ENCODE measurements around the gene IPO4.
"Not testable (repeated sequence)": the region's sequence is repeated elsewhere in the genome, so short reads cannot be mapped to it uniquely, and the experiment has no call there.

Gene IPO4, protein sequence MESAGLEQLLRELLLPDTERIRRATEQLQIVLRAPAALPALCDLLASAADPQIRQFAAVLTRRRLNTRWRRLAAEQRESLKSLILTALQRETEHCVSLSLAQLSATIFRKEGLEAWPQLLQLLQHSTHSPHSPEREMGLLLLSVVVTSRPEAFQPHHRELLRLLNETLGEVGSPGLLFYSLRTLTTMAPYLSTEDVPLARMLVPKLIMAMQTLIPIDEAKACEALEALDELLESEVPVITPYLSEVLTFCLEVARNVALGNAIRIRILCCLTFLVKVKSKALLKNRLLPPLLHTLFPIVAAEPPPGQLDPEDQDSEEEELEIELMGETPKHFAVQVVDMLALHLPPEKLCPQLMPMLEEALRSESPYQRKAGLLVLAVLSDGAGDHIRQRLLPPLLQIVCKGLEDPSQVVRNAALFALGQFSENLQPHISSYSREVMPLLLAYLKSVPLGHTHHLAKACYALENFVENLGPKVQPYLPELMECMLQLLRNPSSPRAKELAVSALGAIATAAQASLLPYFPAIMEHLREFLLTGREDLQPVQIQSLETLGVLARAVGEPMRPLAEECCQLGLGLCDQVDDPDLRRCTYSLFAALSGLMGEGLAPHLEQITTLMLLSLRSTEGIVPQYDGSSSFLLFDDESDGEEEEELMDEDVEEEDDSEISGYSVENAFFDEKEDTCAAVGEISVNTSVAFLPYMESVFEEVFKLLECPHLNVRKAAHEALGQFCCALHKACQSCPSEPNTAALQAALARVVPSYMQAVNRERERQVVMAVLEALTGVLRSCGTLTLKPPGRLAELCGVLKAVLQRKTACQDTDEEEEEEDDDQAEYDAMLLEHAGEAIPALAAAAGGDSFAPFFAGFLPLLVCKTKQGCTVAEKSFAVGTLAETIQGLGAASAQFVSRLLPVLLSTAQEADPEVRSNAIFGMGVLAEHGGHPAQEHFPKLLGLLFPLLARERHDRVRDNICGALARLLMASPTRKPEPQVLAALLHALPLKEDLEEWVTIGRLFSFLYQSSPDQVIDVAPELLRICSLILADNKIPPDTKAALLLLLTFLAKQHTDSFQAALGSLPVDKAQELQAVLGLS

DNA sequence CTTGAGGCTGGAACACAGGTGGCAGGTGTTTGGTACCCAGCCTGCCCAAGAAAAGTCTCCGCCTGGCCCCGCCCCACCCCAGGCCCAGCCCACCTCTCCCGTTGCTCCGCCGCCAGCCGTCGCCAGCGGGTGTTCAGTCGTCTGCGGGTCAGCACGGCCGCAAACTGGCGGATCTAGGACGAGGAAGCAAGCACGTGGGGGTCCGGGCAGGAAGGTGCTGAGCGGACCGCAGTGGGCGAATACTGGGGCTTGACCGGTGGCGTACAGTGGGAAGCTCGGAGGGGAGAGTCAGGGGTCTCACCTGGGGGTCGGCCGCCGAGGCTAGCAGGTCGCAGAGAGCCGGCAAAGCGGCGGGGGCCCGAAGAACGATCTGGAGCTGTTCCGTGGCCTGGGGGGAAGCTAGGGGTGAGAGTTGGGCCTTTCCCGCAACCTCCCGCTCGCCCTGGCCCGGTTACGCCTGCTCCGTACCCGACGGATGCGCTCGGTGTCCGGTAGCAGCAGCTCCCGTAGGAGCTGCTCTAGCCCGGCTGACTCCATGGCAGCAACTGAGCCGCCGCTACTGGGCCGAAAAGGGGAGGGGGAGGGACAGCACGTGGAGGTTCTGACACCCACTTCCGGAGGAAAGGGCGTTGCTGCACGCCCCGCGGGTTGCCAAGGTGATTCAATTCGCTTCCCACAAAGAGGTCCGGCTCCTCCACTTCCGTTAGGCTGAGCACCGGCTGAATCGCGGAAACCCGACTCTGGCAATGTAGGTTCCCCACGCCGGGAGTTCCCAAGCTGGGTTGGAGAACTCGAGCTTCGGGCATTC is at the start of gene IPO4:
Gene IPO4 (minus strand): TSS at position 566 of the 808 bp plus-strand sequence. CDS start 29 bp downstream, at position 537.
- in situ Hi-C loops (cut with HindIII; ENCODE audit: low sequenced_read_pairs), result no loop called here

DNA sequence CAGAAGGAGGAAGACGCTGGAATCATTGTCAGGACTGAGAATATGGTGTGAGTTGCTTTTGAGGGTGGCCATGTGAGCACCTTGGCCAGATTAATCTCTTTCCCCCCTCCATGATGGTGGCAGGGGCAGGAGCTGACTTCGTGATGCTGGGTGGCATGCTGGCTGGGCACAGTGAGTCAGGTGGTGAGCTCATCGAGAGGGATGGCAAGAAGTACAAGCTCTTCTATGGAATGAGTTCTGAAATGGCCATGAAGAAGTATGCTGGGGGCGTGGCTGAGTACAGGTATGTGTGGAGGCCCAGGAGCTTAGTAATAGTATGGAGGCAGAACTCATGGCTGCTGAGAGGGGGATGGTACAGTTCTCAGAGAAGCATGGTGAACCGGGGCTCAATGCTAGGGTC is 49.5 kb upstream of the IPO4 start:
- in situ Hi-C loops (cut with HindIII; ENCODE audit: low sequenced_read_pairs), result no loop called here

DNA sequence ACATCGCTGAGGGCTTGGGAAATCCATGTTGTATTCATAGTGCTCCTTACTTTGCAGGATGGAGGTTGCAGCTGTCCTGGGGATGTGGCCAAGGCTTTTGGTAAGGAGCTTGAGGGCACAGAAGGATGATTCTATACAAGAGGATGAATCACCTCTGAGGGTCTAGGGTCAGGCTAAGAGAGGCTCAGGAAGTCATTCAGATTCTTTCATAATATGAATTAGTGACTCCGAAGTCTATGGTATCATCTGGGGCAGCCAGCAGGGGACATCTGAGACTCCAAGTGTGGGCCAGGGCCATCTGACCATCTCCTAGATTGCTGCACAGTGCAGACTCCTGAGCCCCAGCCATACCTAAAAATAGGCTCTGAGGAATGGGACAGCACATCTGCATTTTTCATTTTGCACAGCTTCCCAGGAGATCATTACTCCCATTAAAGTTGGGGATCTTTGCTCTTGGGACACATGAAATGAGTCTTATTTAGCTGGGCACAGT is 48.9 kb upstream of the IPO4 start:
- in situ Hi-C loops (cut with HindIII; ENCODE audit: low sequenced_read_pairs), result no loop called here

DNA sequence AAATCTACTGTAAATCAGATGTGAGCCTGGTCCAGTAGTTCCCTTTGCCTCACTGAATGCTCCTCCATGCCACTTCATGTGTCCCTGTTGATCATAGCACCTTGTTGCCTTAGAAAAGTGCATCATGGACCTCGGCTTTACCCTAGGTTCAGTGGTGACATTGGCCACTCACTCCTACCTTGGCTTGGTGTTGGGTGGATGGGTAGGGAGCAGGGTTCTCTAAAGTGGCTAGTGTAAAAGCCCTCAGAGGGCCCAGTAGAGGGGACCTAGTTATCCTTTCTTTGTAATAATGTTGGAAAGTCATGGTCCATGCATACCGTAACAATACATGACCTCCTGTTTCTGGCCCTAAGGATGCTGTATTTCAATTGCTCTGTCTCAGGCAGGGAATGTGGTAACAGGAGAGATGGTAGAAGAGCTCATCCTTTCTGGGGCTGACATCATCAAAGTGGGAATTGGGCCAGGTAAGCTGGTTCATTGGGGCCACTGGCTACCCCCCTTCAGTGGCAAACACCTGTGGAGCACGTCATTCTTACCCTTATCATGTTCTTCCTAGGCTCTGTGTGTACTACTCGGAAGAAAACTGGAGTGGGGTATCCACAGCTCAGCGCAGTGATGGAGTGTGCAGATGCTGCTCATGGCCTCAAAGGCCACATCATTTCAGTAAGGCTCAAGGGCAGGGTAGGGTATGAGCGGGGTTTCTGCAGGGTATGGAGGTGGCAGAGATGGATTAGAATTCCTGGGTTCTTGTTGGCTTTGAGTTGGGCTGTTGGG is 48.3 kb upstream of the IPO4 start:
- in situ Hi-C loops (cut with HindIII; ENCODE audit: low sequenced_read_pairs), result no loop called here

DNA sequence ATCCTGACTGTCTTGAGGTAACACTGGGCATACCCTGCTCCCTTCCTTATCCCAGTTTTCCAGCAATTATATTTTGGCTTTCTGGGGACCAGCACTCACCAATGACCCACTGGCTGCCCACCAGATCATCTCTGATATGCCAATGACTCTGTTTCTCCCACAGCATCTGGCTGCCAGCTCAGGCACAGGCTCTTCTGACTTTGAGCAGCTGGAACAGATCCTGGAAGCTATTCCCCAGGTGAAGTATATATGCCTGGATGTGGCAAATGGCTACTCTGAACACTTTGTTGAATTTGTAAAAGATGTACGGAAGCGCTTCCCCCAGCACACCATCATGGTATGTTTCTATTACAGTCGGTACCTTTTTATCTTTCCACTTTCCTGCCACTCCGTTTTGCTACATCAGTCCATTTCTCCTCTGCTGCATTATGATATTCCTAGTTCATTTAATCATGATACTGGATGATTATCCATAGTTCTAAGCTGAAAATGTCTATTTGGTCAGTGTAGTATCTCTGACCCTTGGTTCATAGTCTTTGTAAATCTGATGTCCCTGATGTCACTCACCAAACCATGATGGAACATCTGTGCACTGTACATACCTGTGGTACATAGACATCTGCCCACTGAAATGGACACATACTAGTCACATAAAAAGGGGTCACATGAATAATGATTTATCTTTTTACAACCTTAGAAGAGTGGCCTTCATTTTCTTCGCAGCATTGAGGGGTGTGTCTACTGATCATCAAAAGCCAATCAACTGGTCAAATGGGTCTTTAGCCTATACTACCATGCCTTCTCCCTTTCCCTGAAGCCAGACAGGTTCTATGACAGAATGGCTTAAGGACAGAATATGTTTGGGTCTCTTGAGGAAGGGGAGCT is 47.4 kb upstream of the IPO4 start:
- in situ Hi-C loops (cut with HindIII; ENCODE audit: low sequenced_read_pairs), result no loop called here

DNA sequence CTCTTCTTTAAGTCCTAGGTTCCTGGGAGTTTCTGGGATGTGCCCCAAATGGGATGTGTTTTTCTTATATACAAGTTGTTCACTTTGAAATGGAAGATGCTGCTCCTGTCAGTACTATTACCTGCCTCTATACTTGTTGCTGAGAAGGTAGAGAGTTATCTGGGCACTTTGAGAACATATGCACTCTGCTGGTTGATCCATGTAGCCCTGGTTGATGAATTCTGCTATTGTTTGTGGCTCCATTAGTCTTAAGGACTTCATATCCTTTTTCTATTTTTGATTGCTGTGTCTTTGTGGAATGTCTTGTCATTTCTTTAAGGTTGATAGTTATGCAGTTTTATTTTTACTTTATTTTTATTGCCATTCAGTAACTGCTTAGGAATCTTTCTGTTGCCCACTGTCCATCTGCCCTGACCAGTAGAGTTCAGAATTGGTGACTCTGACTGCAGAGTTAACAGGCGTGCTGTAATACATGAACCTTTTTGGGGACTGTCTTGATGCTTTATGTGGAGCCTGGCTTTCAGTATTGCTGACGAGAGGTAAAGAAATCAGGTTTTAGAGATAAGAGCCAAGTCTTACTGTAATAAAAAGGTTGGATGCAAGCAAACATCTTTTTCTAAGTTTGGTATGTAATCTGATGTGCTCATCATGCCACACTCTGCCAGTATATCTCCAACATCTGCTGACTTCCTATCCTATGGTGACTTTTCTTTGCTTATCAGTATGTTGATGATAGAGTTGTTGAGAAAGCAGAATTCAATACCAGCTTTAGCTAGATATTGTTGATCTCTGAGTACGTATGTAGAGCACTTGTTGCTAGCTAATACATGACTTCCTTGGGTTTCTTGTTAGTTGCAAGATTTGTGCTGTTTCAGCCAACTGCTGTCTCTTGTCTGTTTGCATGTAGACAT is 45.7 kb upstream of the IPO4 start:
- in situ Hi-C loops (cut with HindIII; ENCODE audit: low sequenced_read_pairs), result no loop called here

DNA sequence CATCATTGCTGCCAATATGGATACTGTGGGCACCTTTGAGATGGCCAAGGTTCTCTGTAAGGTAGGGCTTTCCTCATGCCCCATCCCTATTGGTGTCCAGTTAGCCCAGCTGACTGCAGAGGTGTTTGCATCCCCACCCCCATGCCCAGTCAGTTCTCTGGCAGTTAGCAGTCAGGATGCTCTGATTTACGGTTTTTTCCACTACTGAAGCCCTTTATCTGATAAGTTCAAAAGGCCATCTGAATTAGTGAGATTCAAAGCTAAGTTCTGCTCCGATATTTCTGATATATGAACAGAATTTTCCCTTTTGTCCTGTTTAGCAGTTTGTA is 44.9 kb upstream of the IPO4 start:
- in situ Hi-C loops (cut with HindIII; ENCODE audit: low sequenced_read_pairs), result no loop called here

DNA sequence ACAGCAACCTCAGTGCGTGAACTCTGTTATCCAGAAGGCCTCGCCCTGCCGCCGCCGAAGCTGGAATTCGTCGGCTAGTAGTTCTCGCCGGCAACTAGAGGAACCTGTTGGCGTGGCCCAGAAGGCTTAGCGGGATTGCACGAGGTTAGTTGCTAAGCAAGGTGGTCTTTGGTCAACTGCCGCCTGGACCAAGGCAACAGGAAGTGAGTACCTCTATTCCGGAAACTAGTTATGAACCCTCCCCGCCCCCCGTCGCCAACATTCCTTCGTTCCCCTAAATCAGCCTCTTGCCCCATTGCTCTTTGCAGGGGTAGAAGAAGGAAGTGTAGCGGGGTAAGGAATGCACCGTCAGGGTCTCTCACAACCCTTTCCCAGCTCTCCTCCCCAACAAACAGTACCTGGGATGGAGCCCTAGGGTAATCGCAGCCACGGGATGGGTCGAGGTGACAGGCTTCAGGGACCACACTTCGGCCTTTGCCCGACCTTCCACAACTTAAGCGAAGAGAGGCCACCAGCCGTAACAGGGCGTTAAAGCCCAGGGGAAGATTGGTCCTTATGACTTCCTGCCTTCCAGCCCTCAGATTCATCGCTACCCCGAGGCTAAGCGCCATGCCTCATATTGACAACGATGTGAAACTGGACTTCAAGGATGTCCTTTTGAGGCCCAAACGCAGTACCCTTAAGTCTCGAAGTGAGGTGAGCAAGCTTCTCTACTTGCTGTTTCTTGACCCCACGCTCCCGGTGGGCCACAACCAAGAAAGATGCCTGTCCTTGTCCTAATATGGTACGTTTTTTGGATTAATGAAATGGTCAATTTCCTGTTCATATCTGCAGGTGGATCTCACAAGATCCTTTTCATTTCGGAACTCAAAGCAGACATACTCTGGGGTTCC is 44.3 kb upstream of the IPO4 start, which contains the start of gene GMPR2:
Gene GMPR2 (plus strand): TSS at position 285 of the 893 bp plus-strand sequence. CDS start 325 bp downstream, at position 610.
- in situ Hi-C loops (cut with HindIII; ENCODE audit: low sequenced_read_pairs), result no loop called here

DNA sequence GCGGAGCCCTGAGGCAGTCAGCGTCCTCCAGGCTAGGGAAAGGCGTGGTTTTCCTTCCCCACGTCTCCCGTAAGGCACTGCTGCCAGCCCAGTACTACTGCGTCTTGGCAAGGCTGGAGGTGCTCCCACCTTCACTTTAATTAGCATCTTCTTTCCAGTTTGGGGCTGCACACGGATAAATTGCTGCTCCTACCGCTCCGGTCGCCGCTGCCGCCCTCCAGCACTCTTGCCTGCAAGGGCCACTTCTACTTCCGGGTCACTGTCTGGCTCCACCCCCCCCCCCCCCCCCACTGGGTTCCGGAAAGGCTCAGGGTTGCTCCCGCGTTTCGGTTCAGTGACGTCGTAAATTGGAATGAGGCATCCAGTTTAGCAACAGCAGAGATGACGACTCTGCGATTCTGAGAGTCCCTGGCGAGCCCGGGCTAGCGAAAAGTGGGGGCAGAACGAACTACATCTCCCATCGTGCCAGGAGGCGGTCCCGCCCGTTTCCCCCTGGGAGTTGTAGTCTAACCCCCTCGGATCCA is 43.6 kb upstream of the IPO4 start, which contains the start of gene NEDD8:
Gene NEDD8 (minus strand): TSS at position 247 of the 524 bp plus-strand sequence. CDS start 100 bp downstream, at position 147.
- in situ Hi-C loops (cut with HindIII; ENCODE audit: low sequenced_read_pairs), result no loop called here

DNA sequence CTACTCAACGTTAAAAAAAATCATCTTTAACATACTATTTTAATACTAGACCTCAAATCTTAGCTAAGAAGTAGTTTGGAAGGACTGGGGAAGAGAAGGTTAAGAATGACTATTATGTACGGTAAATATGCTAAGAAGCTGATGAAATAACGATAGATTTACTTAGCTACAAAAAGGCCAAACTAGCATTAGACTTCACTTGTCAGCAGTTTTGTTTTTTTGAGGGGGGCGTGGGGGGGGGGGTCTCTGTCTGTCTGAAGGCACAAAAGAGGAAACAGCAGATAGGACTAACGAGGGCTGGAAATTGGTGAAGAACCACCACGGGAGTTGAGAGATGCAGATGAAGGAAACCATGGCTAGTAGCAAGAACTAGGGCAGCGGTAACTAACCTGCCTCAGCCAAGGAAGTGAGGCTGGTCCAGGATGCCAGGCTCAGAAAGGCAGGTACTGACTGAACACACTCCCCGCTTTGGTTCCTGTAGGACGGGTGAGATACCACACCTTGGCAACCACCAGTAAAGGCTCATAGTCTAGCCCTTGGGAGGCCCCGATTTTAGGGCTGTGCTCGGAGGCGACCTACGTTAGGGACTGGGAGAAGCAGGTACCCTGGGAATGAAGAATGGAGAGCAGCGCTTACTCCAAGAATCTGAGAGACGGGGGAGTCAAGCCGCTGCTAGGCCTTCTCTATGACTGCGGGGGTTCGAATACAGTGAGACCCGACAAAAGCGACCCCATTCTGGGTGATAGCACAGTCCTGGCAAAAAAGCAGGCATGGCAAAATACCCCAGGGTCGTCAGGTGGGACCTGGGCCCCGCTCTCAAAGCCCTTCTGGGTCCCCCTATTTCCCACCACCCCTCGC is 42.9 kb upstream of the IPO4 start:
- in situ Hi-C loops (cut with HindIII; ENCODE audit: low sequenced_read_pairs), result no loop called here

DNA sequence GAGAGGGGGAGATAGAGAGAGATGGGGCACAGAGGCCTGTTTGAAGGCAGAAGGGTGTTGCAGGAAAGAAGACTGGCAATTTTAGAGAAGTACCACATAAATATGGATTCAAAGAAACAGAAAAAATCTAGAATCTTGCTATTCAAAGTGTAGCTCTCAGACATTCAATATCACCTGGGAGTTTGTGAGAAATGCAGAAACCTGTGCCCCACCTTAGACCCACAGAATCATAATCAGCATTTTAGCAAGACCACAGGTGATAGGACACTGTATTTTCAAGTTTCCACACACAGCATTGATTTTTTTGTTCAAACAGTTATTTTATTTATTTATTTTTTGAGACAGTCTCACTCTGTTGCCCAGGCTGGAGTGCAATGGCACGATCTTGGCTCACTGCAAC is 40.3 kb upstream of the IPO4 start:
- in situ Hi-C loops (cut with HindIII; ENCODE audit: low sequenced_read_pairs), result no loop called here

DNA sequence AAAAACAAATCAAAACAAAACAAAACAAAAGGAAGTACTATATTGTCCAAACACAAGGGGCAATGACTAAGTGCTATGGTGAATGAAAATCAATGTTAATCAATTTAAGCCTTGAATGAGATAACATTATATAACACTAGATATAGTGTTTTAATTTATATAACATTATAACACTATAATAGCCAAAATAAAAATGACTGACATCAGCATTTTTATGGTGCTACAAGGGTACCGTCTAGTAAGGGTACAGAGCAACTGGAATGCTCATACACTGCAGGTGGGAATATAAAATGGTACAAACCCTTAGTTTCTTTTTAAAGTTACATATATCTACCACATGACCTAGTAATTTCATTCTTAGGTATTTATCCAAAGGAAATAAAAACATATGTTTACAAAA is 37.9 kb upstream of the IPO4 start:
- in situ Hi-C loops (cut with HindIII; ENCODE audit: low sequenced_read_pairs), result no loop called here

DNA sequence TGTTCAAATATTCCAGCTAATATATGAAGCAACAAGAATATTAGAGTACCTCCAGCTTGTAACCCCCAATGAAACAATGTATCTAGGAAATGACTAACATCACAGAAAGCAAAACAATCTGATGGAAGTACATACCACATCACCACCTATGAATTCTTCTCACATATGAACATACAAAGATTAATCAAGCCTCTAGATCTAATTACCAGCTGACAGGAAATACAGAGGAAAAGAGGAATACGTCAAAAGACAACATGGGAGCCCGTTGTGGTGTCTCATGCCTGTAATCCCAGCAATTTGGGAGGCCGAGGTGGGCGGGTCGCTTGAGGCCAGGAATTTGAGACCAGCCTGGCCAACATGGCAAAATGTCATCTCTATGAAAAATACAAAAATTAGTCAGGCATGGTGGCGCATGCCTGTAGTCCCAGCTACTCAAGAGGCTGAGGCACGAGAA is 36.0 kb upstream of the IPO4 start:
- in situ Hi-C loops (cut with HindIII; ENCODE audit: low sequenced_read_pairs), result no loop called here

DNA sequence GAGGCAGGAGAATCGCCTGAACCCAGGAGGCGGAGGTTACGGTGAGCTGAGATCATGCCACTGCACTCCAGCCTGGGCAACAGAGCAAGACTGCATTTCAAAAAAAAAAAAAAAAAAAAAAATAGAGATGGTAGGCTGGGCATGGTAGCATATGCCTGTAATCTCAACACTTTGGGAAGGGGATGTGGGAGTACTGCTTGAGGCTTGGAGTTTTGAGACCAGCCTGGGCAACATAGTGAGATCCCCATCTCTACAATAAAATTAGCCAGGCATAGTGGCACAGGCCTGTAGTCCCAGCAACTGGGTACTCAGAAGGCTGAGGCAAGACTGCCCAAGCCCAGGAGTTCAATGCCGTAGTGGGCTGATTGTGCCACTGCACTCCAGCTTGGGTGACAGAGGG is 34.4 kb upstream of the IPO4 start:
- in situ Hi-C loops (cut with HindIII; ENCODE audit: low sequenced_read_pairs), result not testable (repeated sequence)

DNA sequence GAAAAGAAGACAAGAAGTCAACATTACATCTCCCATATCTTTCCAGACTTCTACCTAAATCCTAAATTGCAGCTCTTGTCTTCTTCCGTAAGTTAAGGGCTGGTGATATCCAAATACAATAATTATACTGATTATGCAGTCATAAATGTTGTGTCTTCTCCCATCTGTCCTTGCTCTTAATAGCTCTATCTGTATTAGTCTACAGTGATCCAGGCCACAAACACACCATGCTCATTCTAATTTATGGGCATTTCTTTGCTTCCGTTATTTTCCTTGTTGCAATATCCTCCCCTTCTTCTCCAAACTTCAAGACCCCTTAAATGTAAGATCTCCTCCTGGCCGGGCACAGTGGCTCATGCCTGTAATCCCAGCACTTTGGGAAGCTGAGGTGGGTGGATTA is 30.9 kb upstream of the IPO4 start:
- in situ Hi-C loops (cut with HindIII; ENCODE audit: low sequenced_read_pairs), result no loop called here
